GM12865 (cell line): ENCODE data around the gene CSF1R.

ENCODE experiments used
- DNase-seq: peaks from one replicate; pipeline ENCODE4 v3.0.0; 2010; ENCODE audit warnings: low read depth
- H3K4me3 ChIP-seq: 2 replicates; pipeline ENCODE4 v1.5.1; 2011; ENCODE audit warnings: mild to moderate bottlenecking, low read depth, low read length, control low read depth
- TF ChIP-seq, protein P1 (sequence below): IDR thresholded peaks from 2 replicates; pipeline ENCODE4 v1.5.1; 2011; ENCODE audit warnings: low read length, control low read depth, low read depth, inconsistent platforms; ENCODE audit not compliant: insufficient read depth; ENCODE audit errors: missing control alignments

The CSF1R gene

DNA sequence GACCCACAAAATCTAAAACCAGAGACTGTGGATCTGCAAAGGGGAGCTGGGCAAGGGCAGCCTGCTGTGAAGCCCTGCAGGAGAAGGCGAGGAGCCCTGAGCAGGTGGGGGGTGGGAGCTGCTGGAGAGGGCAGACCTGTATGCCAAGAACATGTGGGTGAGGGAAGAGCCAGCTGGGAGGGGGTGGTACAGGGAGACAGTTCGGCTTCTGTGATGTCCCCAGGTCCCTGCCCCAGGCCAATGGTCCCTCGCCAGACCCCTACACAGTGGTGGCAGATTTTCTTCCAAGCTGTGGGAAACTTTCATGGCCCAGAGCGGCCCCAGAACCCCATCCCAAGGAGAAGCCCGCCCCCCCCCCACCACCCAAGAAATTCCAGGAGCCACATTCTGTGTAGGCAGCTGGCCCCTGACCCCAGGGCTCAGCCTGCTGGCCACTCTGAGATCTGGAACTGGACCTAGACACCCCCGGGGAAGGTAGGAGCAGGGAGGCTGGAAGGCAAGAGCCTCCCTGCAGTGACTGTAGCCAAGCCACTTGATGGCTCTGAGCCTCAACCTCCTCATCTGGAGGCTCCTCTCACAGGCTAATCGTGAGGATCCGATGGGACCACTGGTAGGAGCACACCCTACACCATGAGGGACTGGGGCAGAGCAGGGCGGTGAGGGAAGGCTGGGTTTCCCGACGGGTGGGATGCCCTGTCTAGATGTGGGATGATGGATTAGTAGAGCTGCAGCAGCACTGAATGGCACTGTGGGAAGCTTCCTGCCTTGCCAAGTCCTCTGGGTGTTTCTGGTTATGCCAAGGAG, 22.6 kb upstream of the CSF1R start:
- TF ChIP-seq, protein P1, sequence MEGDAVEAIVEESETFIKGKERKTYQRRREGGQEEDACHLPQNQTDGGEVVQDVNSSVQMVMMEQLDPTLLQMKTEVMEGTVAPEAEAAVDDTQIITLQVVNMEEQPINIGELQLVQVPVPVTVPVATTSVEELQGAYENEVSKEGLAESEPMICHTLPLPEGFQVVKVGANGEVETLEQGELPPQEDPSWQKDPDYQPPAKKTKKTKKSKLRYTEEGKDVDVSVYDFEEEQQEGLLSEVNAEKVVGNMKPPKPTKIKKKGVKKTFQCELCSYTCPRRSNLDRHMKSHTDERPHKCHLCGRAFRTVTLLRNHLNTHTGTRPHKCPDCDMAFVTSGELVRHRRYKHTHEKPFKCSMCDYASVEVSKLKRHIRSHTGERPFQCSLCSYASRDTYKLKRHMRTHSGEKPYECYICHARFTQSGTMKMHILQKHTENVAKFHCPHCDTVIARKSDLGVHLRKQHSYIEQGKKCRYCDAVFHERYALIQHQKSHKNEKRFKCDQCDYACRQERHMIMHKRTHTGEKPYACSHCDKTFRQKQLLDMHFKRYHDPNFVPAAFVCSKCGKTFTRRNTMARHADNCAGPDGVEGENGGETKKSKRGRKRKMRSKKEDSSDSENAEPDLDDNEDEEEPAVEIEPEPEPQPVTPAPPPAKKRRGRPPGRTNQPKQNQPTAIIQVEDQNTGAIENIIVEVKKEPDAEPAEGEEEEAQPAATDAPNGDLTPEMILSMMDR, result no peak
- no peak overlapping the region for H3K4me3 ChIP-seq
- no peak for DNase-seq

DNA sequence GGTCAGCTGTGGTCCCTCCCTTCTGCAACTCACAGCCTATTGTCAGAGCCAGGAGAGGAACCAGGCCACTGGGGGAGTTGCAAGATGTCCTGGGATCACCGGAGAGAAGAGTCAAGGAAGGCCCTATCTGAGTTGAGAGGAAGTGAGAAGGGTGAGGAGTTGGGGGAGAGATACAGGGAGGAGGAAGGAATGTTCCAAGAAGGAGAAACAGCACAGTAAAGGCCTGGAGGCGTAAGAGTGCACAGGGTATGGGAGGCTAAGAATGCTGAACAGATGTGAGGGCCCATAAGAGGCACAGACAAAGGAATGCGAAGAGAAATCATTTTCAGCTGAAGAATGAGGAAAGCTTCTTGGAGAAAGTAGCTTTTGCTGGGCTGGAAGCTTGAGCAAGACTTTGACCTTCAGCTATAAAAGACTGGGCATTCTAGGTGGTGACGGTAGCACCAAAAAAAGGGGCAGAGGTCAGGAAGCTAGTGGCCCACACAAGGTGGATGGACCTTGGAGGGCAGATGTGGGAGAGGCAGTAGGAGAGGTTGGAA, 21.6 kb upstream of the CSF1R start:
- no peak overlapping the region for H3K4me3 ChIP-seq
- no peak for DNase-seq
- TF ChIP-seq, protein P1, result no peak

DNA sequence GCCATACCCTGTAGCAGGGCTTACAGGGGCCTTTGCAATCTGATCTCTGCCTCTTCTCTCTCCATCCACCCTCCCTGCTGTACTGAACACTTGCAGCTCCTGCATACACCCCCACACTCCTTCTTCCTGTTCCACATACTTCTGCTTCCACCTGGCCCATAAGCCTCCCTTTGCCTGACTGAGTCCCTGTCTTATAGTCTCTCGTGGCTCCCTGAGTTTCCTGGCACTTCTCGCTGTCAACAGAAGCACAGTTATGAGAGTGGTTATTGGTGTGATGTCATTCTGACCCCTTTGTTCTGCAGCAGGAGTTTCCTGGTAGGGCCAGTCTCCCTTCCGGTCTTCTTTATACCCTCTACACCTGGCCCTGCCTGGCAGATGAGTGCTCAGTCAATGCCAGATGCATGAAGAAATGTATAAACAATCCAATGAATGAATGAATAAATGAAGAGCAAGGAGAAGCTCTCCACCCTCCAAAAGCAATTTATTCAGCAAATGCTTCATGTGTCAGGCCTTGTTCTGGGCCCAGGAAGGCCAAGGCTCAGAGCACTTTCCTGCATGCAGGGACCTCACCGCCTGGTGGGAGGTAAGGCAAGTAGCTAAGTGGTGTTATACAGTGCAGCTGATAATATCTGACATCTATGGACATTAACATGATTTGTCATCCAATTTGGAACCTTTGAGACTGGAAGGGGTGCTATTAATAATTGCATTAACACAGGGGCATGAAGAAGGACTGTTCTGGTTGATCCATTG, 20.5 kb upstream of the CSF1R start:
- TF ChIP-seq, protein P1, result no peak
- H3K4me3 ChIP-seq, result no peak overlapping the region
- DNase-seq, result no peak

DNA sequence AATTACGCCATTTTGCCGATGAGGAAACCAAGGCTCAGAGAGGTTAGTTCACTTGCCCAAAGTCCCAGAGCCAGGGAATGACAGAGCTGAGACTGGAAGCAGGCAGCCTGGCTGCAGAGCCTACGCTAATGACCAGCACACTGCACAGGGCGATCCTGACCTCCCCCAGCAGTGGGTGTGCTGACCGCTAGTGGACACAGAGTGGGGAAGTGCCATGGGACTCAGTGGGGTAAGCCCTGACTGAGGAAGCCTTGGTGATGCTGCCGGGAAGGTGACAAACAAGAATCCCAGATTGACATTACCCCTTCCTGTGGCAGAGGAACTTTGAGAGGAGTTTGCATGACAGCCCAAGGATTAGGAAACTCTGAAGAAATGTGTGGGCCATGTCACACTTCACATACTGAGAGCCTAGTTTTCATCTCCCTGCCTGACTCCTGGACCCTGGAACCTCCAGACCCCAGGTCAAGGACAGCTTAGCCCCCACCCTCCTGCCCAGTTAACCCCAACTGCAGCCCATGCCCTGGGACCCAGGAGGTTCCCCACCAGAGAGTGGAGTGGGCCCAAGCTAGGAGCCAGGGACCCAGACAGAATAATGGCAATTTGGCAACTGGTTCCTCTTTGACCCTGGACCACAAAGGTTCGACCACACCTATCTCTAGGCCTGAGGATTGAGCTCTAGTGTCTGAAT, 19.7 kb upstream of the CSF1R start:
- no peak for DNase-seq
- TF ChIP-seq, protein P1, result no peak
- H3K4me3 ChIP-seq, result no peak overlapping the region

DNA sequence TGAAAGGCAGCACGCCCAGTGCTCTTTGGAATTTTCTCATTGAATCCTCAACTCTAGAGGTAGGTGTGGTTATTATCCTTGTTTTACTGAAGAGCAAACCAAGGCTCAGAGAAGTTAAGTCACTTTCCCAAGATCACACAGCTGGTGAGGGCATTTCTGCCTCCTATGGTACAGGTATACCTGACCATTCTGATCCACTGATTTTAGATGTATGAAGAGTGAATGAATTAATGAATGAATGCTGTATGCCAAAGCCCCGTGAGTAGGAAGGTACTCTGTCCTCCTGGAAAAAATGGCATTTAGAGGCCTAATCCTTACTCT, 18.2 kb upstream of the CSF1R start:
- H3K4me3 ChIP-seq, result no peak overlapping the region
- DNase-seq, result no peak
- TF ChIP-seq, protein P1, result no peak

DNA sequence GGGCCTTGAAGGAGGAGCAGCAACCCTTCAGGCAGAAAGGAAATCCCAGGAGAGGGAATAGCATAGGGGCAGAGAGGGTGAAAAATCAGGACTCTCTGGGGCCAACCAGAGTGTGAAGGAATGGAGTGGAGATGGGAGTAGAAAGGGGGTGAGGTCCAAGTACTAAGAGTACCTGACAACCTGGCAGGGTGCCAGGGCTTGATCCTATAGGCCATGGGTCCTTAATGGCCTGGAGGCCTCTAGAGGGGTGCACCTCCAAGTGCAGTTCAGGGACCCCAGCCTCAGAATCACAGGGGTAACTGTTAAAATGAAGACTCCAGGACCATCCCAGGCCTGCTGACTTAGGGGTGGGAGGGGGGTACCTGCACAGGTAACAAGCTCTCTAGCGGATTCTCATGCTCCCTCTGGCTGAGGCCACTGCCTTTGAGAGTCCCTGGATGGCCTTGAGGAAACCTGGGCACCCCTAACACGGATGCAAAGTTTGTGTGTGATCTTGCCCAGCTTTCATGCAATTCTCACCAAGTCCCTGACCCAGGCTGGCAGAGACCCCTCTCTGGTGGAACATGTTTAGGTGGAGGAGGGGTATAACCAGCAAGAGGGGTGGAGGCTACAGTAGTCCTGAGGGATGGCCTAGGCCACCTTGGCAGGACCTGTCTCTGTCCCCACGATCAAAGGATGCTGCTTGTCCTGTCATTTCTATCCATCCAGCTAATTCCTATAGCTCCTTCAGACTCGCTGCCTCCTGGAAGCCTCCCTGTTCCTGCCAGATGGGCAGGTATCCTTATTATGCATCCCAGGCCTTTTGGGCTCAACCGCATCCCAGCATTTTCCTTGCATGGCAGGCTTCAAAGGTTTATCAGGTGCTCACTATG, 17.6 kb upstream of the CSF1R start:
- TF ChIP-seq, protein P1, result no peak
- no peak overlapping the region for H3K4me3 ChIP-seq
- no peak for DNase-seq
